Parathyroid adenoma (tissue), 2 donors: Measurements from ENCODE around the gene OR52K1.

ENCODE experiments used
- H2AFZ ChIP-seq: fragments of 300-600 bp; sonication (generic); one replicate; pipeline ENCODE4 v1.7.0; 2017; ENCODE audit warnings: antibody characterized with exemption, mild to moderate bottlenecking
- H3K27ac ChIP-seq: fragments of 300-600 bp; sonication (generic); one replicate; pipeline ENCODE4 v1.7.0; 2017
- H3K27me3 ChIP-seq: fragments of 300-600 bp; sonication (generic); one replicate; pipeline ENCODE4 v1.7.0; 2017; ENCODE audit warnings: low read length; ENCODE audit not compliant: control insufficient read depth, insufficient read depth
- H3K36me3 ChIP-seq: fragments of 300-600 bp; sonication (generic); one replicate; pipeline ENCODE4 v1.7.0; 2017; ENCODE audit warnings: low read length; ENCODE audit not compliant: control insufficient read depth, insufficient read depth
- H3K4me1 ChIP-seq: fragments of 300-600 bp; sonication (generic); one replicate; pipeline ENCODE4 v1.7.0; 2017; ENCODE audit warnings: control low read depth
- H3K4me2 ChIP-seq: fragments of 300-600 bp; sonication (generic); one replicate; pipeline ENCODE4 v1.7.0; 2017; ENCODE audit warnings: low read length
- H3K4me3 ChIP-seq: fragments of 300-600 bp; sonication (generic); one replicate; pipeline ENCODE4 v1.7.0; 2017; ENCODE audit warnings: low read depth, low read length
- H3K79me2 ChIP-seq: fragments of 300-600 bp; sonication (generic); one replicate; pipeline ENCODE4 v1.7.0; 2017; ENCODE audit warnings: control low read depth
- H3K9ac ChIP-seq: fragments of 300-600 bp; sonication (generic); one replicate; pipeline ENCODE4 v1.7.0; 2017; ENCODE audit warnings: mild to moderate bottlenecking
- H3K9me3 ChIP-seq: fragments of 300-600 bp; sonication (generic); one replicate; pipeline ENCODE4 v1.7.0; 2017; ENCODE audit warnings: low read length; ENCODE audit not compliant: control insufficient read depth
- CTCF ChIP-seq: fragments of 300-600 bp; sonication (generic); IDR thresholded peaks from one replicate; pipeline ENCODE4 v1.7.0; 2017; ENCODE audit warnings: antibody characterized with exemption, mild to moderate bottlenecking
- donor health status: primary hyperparathyroidism.

Gene OR52K1

GRCh38 chr11:4493480-4493818, 11.0 kb downstream of the OR52K1 start:
- Histone ChIP-seq H3K9ac (no peak overlapping the region), H3K27ac (no peak overlapping the region), H2AFZ (no peak overlapping the region), H3K27me3 (no peaks in the 10 kb centered on the region), H3K79me2 (no peaks in the 10 kb centered on the region), H3K4me3 (no peak overlapping the region), H3K4me2 (no peak overlapping the region), H3K4me1 (no peaks in the 10 kb centered on the region), H3K36me3 (no peaks in the 10 kb centered on the region), H3K9me3 (no peaks in the 10 kb centered on the region)
- TF ChIP-seq CTCF = no peak

GRCh38 chr11:4495487-4495886, 13.0 kb downstream of the OR52K1 start:
- no peaks in the 10 kb centered on the region for H3K27me3 ChIP-seq
- H3K9ac ChIP-seq = no peak overlapping the region
- no peak overlapping the region for H2AFZ ChIP-seq
- H3K79me2 ChIP-seq = no peaks in the 10 kb centered on the region
- H3K4me3 ChIP-seq = no peak overlapping the region
- no peak for TF ChIP-seq CTCF
- H3K9me3 ChIP-seq = no peaks in the 10 kb centered on the region
- no peaks in the 10 kb centered on the region for H3K4me1 ChIP-seq
- H3K36me3 ChIP-seq = no peaks in the 10 kb centered on the region
- H3K27ac ChIP-seq = no peak overlapping the region
- H3K4me2 ChIP-seq = no peak overlapping the region

- no peaks in the 10 kb centered on the region for H3K27me3 ChIP-seq
- no peak overlapping the region for H3K4me2 ChIP-seq
- H2AFZ ChIP-seq = no peak overlapping the region
- no peak overlapping the region for H3K4me3 ChIP-seq
- no peaks in the 10 kb centered on the region for H3K4me1 ChIP-seq
- TF ChIP-seq CTCF = no peak
- no peak overlapping the region for H3K9ac ChIP-seq
- H3K36me3 ChIP-seq = no peaks in the 10 kb centered on the region
- no peaks in the 10 kb centered on the region for H3K79me2 ChIP-seq
- no peaks in the 10 kb centered on the region for H3K9me3 ChIP-seq
- H3K27ac ChIP-seq = no peak overlapping the region
Observed at GRCh38 chr11:4495986-4496385, 13.5 kb downstream of the OR52K1 start.

- no peaks in the 10 kb centered on the region for H3K4me1 ChIP-seq
Observed at GRCh38 chr11:4496557-4497248, 14.3 kb downstream of the OR52K1 start.

More at GRCh38 chr11:4496557-4497248, 14.3 kb downstream of the OR52K1 start:
- no peak for TF ChIP-seq CTCF
- Histone ChIP-seq H3K9ac (no peak overlapping the region), H3K9me3 (no peaks in the 10 kb centered on the region), H3K27ac (no peak overlapping the region), H3K27me3 (no peaks in the 10 kb centered on the region), H3K36me3 (no peaks in the 10 kb centered on the region), H2AFZ (no peak overlapping the region), H3K4me3 (no peak overlapping the region), H3K4me2 (no peak overlapping the region), H3K79me2 (no peaks in the 10 kb centered on the region)
